ENCODE data around the gene WNT5A. TPM values are rescaled to one million over a fixed set of nuclear protein-coding genes. Genes with fewer than 3 reads are reported as not detected.

WNT5A gene
- total RNA-seq, 2 experiments from 2014 or later = 0.06 TPM; not detected in 1

DNA sequence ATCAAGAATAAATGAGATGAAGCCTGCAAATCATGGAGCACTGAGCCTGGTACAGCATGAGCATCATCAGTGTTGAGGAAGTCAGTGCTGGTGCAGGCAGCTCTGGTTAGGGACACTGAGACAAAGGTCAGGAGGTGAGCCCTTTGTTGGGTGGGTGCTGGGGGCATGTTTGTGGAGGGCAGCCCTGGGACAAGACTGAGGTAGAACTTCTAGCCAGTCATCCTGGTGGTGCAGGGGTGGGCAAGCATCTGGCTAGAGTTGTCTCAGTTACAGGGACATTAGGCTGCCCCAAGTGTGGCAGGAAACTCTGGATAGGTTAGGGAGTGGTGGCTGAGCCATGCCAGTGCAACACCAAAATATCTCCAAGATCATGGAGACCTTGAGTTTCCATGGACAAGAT lies 27.3 kb downstream of the WNT5A start:
- Mint-ChIP-seq H3K36me3 (ENCODE audit: low read depth) (no peaks in the 10 kb centered on the region), H3K9me3 (no peaks in the 10 kb centered on the region), H3K4me3 (no peak overlapping the region), H3K27me3 (peaks cover 5% of the 10 kb centered on the region), H3K27ac (no peak overlapping the region), H3K4me1 (ENCODE audit: low read depth) (no peaks in the 10 kb centered on the region)
- ATAC-seq (ENCODE audit: poor library complexity) = no peak
- TF ChIP-seq, protein P1, sequence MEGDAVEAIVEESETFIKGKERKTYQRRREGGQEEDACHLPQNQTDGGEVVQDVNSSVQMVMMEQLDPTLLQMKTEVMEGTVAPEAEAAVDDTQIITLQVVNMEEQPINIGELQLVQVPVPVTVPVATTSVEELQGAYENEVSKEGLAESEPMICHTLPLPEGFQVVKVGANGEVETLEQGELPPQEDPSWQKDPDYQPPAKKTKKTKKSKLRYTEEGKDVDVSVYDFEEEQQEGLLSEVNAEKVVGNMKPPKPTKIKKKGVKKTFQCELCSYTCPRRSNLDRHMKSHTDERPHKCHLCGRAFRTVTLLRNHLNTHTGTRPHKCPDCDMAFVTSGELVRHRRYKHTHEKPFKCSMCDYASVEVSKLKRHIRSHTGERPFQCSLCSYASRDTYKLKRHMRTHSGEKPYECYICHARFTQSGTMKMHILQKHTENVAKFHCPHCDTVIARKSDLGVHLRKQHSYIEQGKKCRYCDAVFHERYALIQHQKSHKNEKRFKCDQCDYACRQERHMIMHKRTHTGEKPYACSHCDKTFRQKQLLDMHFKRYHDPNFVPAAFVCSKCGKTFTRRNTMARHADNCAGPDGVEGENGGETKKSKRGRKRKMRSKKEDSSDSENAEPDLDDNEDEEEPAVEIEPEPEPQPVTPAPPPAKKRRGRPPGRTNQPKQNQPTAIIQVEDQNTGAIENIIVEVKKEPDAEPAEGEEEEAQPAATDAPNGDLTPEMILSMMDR (IDR thresholded peaks at IDR 0.05) = no peak
- Histone ChIP-seq H3K27me3 (ENCODE audit: control insufficient read depth in 1 of 2, insufficient read depth in 2 of 2, low read length in 2 of 2) (no peaks in the 10 kb centered on the region), H3K27ac (ENCODE audit: low read depth in 1 of 2, low read length in 2 of 2) (no peak overlapping the region), H3K36me3 (ENCODE audit: insufficient read depth, low read length) (no peaks in the 10 kb centered on the region), H3K9me3 (ENCODE audit: control insufficient read depth in 1 of 2, insufficient read depth in 1 of 2, low read length in 2 of 2) (no peaks in the 10 kb centered on the region), H3K4me1 (ENCODE audit: insufficient read depth, low read length) (no peaks in the 10 kb centered on the region), H3K4me3 (ENCODE audit: low read length) (no peak overlapping the region)
- no peak for DNase-seq
- intact Hi-C loops (cut with DNase I, micrococcal nuclease) = no loop called here
- ChIA-PET POLR2A (no interaction called here), CTCF (no interaction called here)

DNA sequence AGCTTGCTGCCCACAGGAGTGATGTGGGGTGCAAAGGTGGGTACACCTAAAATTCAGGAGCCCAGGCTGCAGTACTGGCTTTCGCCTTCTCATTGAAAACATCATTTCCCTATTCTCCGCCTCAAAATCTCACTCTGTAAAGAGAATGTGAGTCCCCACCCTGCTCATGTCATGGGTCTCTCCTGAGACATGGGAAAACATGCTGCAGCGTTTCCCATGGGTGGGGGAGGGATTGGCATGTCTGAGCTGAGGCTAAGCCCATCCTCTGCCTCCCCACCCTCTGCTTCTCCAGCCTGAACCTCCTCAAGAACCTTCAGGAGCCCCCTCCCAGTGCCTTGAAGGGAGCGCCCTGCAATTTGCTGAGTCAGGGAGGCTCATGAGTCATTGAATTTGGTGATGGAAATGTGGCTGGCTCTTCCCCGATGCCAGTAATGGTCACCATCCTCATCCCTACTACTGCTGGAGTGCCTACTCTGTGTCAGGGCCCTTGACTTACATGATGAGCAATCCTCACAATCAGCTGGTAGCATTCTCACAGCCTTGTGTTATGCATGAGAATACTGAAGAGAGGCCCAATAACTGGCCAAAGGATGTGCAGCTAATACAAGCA lies 28.8 kb downstream of the WNT5A start:
- CTCF ChIA-PET = no interaction called here
- no peak overlapping the region for H3K27ac ChIP-seq (ENCODE audit: low read depth in 1 of 2, low read length in 2 of 2)
- H3K4me1 ChIP-seq (ENCODE audit: insufficient read depth, low read length) = no peaks in the 10 kb centered on the region
- H3K27me3 ChIP-seq (ENCODE audit: control insufficient read depth in 1 of 2, insufficient read depth in 2 of 2, low read length in 2 of 2) = no peaks in the 10 kb centered on the region
- H3K27me3 Mint-ChIP-seq = no peaks in the 10 kb centered on the region
- H3K4me3 ChIP-seq (ENCODE audit: low read length) = no peak overlapping the region
- no peaks in the 10 kb centered on the region for H3K36me3 ChIP-seq (ENCODE audit: insufficient read depth, low read length)
- TF ChIP-seq, protein P1 (IDR thresholded peaks at IDR 0.05) = no peak
- no peak overlapping the region for H3K27ac Mint-ChIP-seq
- H3K36me3 Mint-ChIP-seq (ENCODE audit: low read depth) = no peaks in the 10 kb centered on the region
- H3K4me3 Mint-ChIP-seq = no peak overlapping the region
- H3K9me3 Mint-ChIP-seq = no peaks in the 10 kb centered on the region
- POLR2A ChIA-PET = no interaction called here
- intact Hi-C loops (cut with DNase I, micrococcal nuclease) = no loop called here
- H3K9me3 ChIP-seq (ENCODE audit: control insufficient read depth in 1 of 2, insufficient read depth in 1 of 2, low read length in 2 of 2) = no peaks in the 10 kb centered on the region
- DNase-seq (no peak), ATAC-seq (ENCODE audit: poor library complexity) (no peak)
- H3K4me1 Mint-ChIP-seq (ENCODE audit: low read depth) = no peaks in the 10 kb centered on the region

- Mint-ChIP-seq H3K27ac (no peak overlapping the region), H3K27me3 (no peaks in the 10 kb centered on the region), H3K9me3 (no peaks in the 10 kb centered on the region), H3K4me3 (no peak overlapping the region), H3K4me1 (ENCODE audit: low read depth) (no peaks in the 10 kb centered on the region), H3K36me3 (ENCODE audit: low read depth) (no peaks in the 10 kb centered on the region)
- no peak for ATAC-seq (ENCODE audit: poor library complexity)
- ChIA-PET POLR2A (no interaction called here), CTCF (no interaction called here)
- DNase-seq = no peak
- no peak overlapping the region for H3K4me3 ChIP-seq (ENCODE audit: low read length)
- no peaks in the 10 kb centered on the region for H3K9me3 ChIP-seq (ENCODE audit: control insufficient read depth in 1 of 2, insufficient read depth in 1 of 2, low read length in 2 of 2)
- TF ChIP-seq, protein P1 (IDR thresholded peaks at IDR 0.05) = no peak
- intact Hi-C loops (cut with DNase I, micrococcal nuclease) = no loop called here
- no peaks in the 10 kb centered on the region for H3K27me3 ChIP-seq (ENCODE audit: control insufficient read depth in 1 of 2, insufficient read depth in 2 of 2, low read length in 2 of 2)
- H3K27ac ChIP-seq (ENCODE audit: low read depth in 1 of 2, low read length in 2 of 2) = no peak overlapping the region
- no peaks in the 10 kb centered on the region for H3K4me1 ChIP-seq (ENCODE audit: insufficient read depth, low read length)
- H3K36me3 ChIP-seq (ENCODE audit: insufficient read depth, low read length) = no peaks in the 10 kb centered on the region
Measured at GRCh38 chr3:55455915-55456314, 31.2 kb downstream of the WNT5A start.

Data from CD4-positive, alpha-beta T cell (primary cell).